ENCODE results near the gene EMB. TPM values are rescaled to one million over a fixed set of nuclear protein-coding genes. Genes with fewer than 3 reads are reported as not detected.
"Not testable (repeated sequence)": the region's sequence is repeated elsewhere in the genome, so short reads cannot be mapped to it uniquely, and the experiment has no call there.

The EMB gene
- 195 TPM for total RNA-seq
- polyA plus RNA-seq = 100 to 1,000 TPM; 130 to 304 (median 229) TPM

DNA sequence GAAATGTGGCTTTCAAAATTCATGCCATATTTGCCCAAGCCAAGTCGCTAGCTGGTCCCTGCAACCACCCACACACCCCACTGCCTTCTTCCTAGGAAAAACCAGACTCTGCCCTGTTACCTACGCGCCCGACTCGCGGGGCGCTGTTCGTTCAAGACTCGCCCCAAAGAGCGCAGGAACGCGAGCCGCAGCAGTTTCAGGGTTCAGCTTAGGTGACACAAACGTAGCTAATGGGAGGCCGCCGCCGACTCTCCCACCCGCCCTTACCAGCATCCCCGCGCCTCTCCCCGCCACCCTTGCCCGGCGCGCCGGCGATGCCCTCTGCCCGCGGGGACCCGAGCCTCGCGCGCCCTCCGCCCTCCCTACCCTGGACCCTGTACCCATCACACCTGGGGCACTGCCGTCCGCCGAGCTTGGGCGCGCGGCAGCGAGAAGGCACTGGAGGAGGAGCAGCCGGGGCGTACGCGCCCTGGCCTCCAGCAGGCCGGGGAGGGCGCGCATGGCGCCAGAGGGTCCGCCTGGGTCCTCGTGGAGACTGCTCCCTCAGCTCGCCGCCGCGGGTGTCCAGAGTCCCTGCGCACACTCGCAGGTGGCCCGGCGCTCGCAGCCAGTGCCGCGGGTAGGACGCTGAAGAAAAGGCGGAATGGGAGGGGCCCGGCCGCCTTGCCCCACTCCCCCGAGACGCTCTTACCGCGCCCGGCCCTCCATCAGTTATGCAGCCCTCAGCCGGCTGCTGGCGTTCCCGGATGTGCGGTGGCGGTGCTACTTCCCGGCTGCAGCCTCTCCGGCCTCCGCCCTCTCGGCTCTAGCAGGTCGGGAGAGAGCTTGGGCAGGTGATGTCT is at the start of gene EMB:
EMB (minus strand) TSS at position 638 of the 842 bp plus-strand sequence; CDS start at position 501, 137 bp downstream.
- Mint-ChIP-seq H3K27ac (peak within 1 kb of the TSS; percentile 97 to 99 (median 98)), H3K36me3 (peaks cover 11% of the 10 kb centered on the region), H3K9me3 (no peaks in the 10 kb centered on the region), H3K4me3 (peak within 1 kb of the TSS; percentile 96 to 98 (median 97)), H3K4me1 (peaks cover 31 to 83% (median 54%) of the 10 kb centered on the region in 4 donors), H3K27me3 (no peaks in the 10 kb centered on the region)
- Histone ChIP-seq H3K4me1 (ENCODE audit: control insufficient read depth, insufficient read depth, low read length, poor library complexity, severe bottlenecking) (peaks cover 41% of the 10 kb centered on the region), H3K4me3 (ENCODE audit: low read depth, low read length) (peak within 1 kb of the TSS; percentile 94), H3K27me3 (ENCODE audit: control insufficient read depth, insufficient read depth, low read length) (no peaks in the 10 kb centered on the region), H3K9me3 (ENCODE audit: control insufficient read depth in 2 of 2, low read length in 2 of 2) (no peaks in the 10 kb centered on the region), H3K27ac (ENCODE audit: insufficient read depth, low read length, poor library complexity, severe bottlenecking) (peak within 1 kb of the TSS; percentile 92), H3K36me3 (ENCODE audit: control insufficient read depth, insufficient read depth, low read length) (no peaks in the 10 kb centered on the region)
- peak; percentile 67 to 91 (median 81) for DNase-seq
- ATAC-seq (ENCODE audit: low read depth in 2 of 2) = peak; percentile 70 to 75

- H3K27me3 ChIP-seq (ENCODE audit: control insufficient read depth, insufficient read depth, low read length); H3K36me3 ChIP-seq (ENCODE audit: control insufficient read depth, insufficient read depth, low read length); H3K9me3 ChIP-seq (ENCODE audit: control insufficient read depth in 2 of 2, low read length in 2 of 2); H3K27ac ChIP-seq (ENCODE audit: insufficient read depth, low read length, poor library complexity, severe bottlenecking); H3K27me3 Mint-ChIP-seq; ATAC-seq (ENCODE audit: low read depth in 2 of 2); H3K4me3 ChIP-seq (ENCODE audit: low read depth, low read length); H3K4me1 ChIP-seq (ENCODE audit: control insufficient read depth, insufficient read depth, low read length, poor library complexity, severe bottlenecking): not testable (repeated sequence)
- Mint-ChIP-seq H3K27ac (peak overlapping the region in 2 of 3 donors; percentile 63 to 91), H3K4me3 (peak overlapping the region in 2 of 4 donors; percentile 59 to 69), H3K36me3 (peaks cover 10% of the 10 kb centered on the region), H3K9me3 (peaks cover 0 to 42% (median 15%) of the 10 kb centered on the region in 7 donors), H3K4me1 (peaks cover 3 to 30% (median 14%) of the 10 kb centered on the region in 4 donors)
- peak in 2 of 3 donors; percentile 81 to 82 for DNase-seq
These were observed 48.4 kb upstream of the EMB start for GRCh38 chr5:50489491-50489890.

GRCh38 chr5:50478790-50479189 is 37.7 kb upstream of the EMB start:
- not testable (repeated sequence) for H3K27me3 Mint-ChIP-seq; H3K9me3 Mint-ChIP-seq; H3K27me3 ChIP-seq (ENCODE audit: control insufficient read depth, insufficient read depth, low read length); H3K36me3 ChIP-seq (ENCODE audit: control insufficient read depth, insufficient read depth, low read length); ATAC-seq (ENCODE audit: low read depth in 2 of 2); H3K27ac ChIP-seq (ENCODE audit: insufficient read depth, low read length, poor library complexity, severe bottlenecking); H3K9me3 ChIP-seq (ENCODE audit: control insufficient read depth in 2 of 2, low read length in 2 of 2); DNase-seq; H3K4me3 ChIP-seq (ENCODE audit: low read depth, low read length); H3K27ac Mint-ChIP-seq; H3K4me3 Mint-ChIP-seq; H3K4me1 ChIP-seq (ENCODE audit: control insufficient read depth, insufficient read depth, low read length, poor library complexity, severe bottlenecking)
- peaks cover 13% of the 10 kb centered on the region for H3K36me3 Mint-ChIP-seq
- peaks cover 14 to 29% (median 19%) of the 10 kb centered on the region in 4 donors for H3K4me1 Mint-ChIP-seq

- H3K27me3 ChIP-seq (ENCODE audit: control insufficient read depth, insufficient read depth, low read length) = no peaks in the 10 kb centered on the region
- H3K4me3 Mint-ChIP-seq = peak overlapping the region in 1 of 4 donors; percentile 38
- H3K4me1 Mint-ChIP-seq = peaks cover 14 to 29% (median 19%) of the 10 kb centered on the region in 4 donors
- no peaks in the 10 kb centered on the region for H3K4me1 ChIP-seq (ENCODE audit: control insufficient read depth, insufficient read depth, low read length, poor library complexity, severe bottlenecking)
- peaks cover 10% of the 10 kb centered on the region for H3K36me3 Mint-ChIP-seq
- H3K27ac ChIP-seq (ENCODE audit: insufficient read depth, low read length, poor library complexity, severe bottlenecking) = no peak overlapping the region
- peaks cover 0 to 9% (median 4%) of the 10 kb centered on the region in 7 donors for H3K9me3 Mint-ChIP-seq
- no peak overlapping the region for H3K4me3 ChIP-seq (ENCODE audit: low read depth, low read length)
- ATAC-seq (ENCODE audit: low read depth in 2 of 2) (no peak), DNase-seq (peak in 1 of 3 donors; percentile 50)
- H3K9me3 ChIP-seq (ENCODE audit: control insufficient read depth in 2 of 2, low read length in 2 of 2) = no peaks in the 10 kb centered on the region
- peak overlapping the region in 2 of 3 donors; percentile 5 to 37 for H3K27ac Mint-ChIP-seq
- H3K36me3 ChIP-seq (ENCODE audit: control insufficient read depth, insufficient read depth, low read length) = no peaks in the 10 kb centered on the region
- no peaks in the 10 kb centered on the region for H3K27me3 Mint-ChIP-seq
These were observed 35.5 kb upstream of the EMB start for GRCh38 chr5:50476549-50476948.

DNA sequence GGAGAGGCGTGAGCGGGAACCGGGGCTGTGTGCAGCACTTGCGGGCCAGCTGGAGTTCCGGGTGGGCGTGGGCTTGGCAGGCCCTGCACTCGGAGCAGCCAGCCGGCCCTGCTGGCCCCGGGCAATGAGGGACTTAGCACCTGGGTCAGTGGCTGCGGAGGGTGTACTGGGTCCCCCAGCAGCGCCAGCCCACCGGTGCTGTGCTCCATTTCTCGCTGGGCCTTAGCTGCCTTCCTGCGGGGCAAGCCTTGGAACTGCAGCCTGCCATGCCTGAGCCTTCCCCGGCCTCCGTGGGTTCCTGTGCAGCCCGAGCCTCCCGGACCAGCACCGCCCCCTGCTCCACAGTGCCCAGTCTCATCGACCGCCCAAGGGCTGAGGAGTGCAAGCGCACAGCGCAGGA is 23.9 kb upstream of the EMB start:
- H3K4me1 ChIP-seq (ENCODE audit: control insufficient read depth, insufficient read depth, low read length, poor library complexity, severe bottlenecking); H3K27me3 Mint-ChIP-seq; H3K4me3 Mint-ChIP-seq; H3K27ac ChIP-seq (ENCODE audit: insufficient read depth, low read length, poor library complexity, severe bottlenecking); H3K9me3 Mint-ChIP-seq; H3K9me3 ChIP-seq (ENCODE audit: control insufficient read depth in 2 of 2, low read length in 2 of 2); DNase-seq; ATAC-seq (ENCODE audit: low read depth in 2 of 2); H3K36me3 ChIP-seq (ENCODE audit: control insufficient read depth, insufficient read depth, low read length); H3K27me3 ChIP-seq (ENCODE audit: control insufficient read depth, insufficient read depth, low read length); H3K4me3 ChIP-seq (ENCODE audit: low read depth, low read length); H3K4me1 Mint-ChIP-seq: not testable (repeated sequence)
- Mint-ChIP-seq H3K36me3 (peaks cover 10% of the 10 kb centered on the region), H3K27ac (peak overlapping the region in 1 of 3 donors; percentile 56)

DNA sequence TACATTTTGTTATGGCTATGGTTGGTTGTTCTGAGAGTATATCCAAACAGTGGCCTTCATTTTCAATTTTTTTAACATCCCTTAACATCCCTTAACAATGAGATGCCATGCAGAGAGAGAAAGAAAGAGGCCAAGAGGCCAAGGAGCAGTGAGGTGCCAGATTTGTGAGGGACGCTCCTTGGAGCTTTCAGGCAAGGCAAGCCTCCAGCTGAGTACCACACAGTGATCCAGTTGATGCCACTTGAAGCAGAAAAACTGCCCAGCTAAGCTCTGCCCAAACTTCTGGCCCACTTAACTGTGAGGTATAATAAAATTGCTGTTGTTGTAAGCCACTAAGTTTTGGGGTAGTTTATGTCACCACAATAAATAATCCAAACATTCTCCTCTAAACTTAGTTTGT is 22.6 kb upstream of the EMB start:
- Histone ChIP-seq H3K9me3 (ENCODE audit: control insufficient read depth in 2 of 2, low read length in 2 of 2) (no peaks in the 10 kb centered on the region), H3K4me1 (ENCODE audit: control insufficient read depth, insufficient read depth, low read length, poor library complexity, severe bottlenecking) (no peaks in the 10 kb centered on the region), H3K4me3 (ENCODE audit: low read depth, low read length) (no peak overlapping the region), H3K36me3 (ENCODE audit: control insufficient read depth, insufficient read depth, low read length) (no peaks in the 10 kb centered on the region), H3K27me3 (ENCODE audit: control insufficient read depth, insufficient read depth, low read length) (no peaks in the 10 kb centered on the region), H3K27ac (ENCODE audit: insufficient read depth, low read length, poor library complexity, severe bottlenecking) (no peak overlapping the region)
- peaks cover 5 to 22% (median 13%) of the 10 kb centered on the region in 4 donors for H3K4me1 Mint-ChIP-seq
- no peaks in the 10 kb centered on the region for H3K27me3 Mint-ChIP-seq
- peaks cover 0 to 7% (median 2%) of the 10 kb centered on the region in 7 donors for H3K9me3 Mint-ChIP-seq
- H3K27ac Mint-ChIP-seq = no peak overlapping the region
- no peak for DNase-seq
- peaks cover 10% of the 10 kb centered on the region for H3K36me3 Mint-ChIP-seq
- no peak overlapping the region for H3K4me3 Mint-ChIP-seq
- ATAC-seq (ENCODE audit: low read depth in 2 of 2) = no peak

- Histone ChIP-seq H3K36me3 (ENCODE audit: control insufficient read depth, insufficient read depth, low read length) (no peaks in the 10 kb centered on the region), H3K4me1 (ENCODE audit: control insufficient read depth, insufficient read depth, low read length, poor library complexity, severe bottlenecking) (peaks cover 5% of the 10 kb centered on the region), H3K27me3 (ENCODE audit: control insufficient read depth, insufficient read depth, low read length) (no peaks in the 10 kb centered on the region), H3K9me3 (ENCODE audit: control insufficient read depth in 2 of 2, low read length in 2 of 2) (no peaks in the 10 kb centered on the region), H3K4me3 (ENCODE audit: low read depth, low read length) (no peak overlapping the region), H3K27ac (ENCODE audit: insufficient read depth, low read length, poor library complexity, severe bottlenecking) (no peak overlapping the region)
- no peak overlapping the region for H3K4me3 Mint-ChIP-seq
- peaks cover 5% of the 10 kb centered on the region for H3K36me3 Mint-ChIP-seq
- DNase-seq = no peak
- H3K4me1 Mint-ChIP-seq = peaks cover 6 to 29% (median 19%) of the 10 kb centered on the region in 4 donors
- no peaks in the 10 kb centered on the region for H3K27me3 Mint-ChIP-seq
- no peak overlapping the region for H3K27ac Mint-ChIP-seq
- H3K9me3 Mint-ChIP-seq = peaks cover 0 to 8% (median 2%) of the 10 kb centered on the region in 7 donors
- ATAC-seq (ENCODE audit: low read depth in 2 of 2) = no peak
These were observed 22.0 kb upstream of the EMB start for GRCh38 chr5:50463047-50463446.

Measured in CD4-positive, CD25-positive, alpha-beta regulatory T cell (primary cell).